Activated CD8-positive, alpha-beta memory T cell treated with anti-CD3 and anti-CD28 coated beads, Interleukin-2, amount 10 ng/mL, durations not matched to agents 7 days and 5 days (primary cell): ENCODE results near the gene CELF2. TPM values are rescaled to one million over a fixed set of nuclear protein-coding genes. Genes with fewer than 3 reads are reported as not detected.

Source experiments
- ATAC-seq: fragments of 150-1000 bp; cut with Tn5 transposase; one replicate; pipeline ENCODE4 v1.10.0; 2021; ENCODE audit warnings: moderate library complexity
- CTCF ChIA-PET: fragments of 350-600 bp; sonication (Branson Sonifier 250); formaldehyde crosslinking; loops from one replicate; lab custom pipeline; 2021; ENCODE audit warnings: antibody characterized with exemption; lab: Charles Lee
- DNase-seq: peaks from one replicate; pipeline ENCODE4 v3.0.0-alpha.2; 2020
- H3K27ac Mint-ChIP-seq: one replicate; pipeline ENCODE4 v1.8.0; 2021; ENCODE audit warnings: mild to moderate bottlenecking, mixed read lengths
- H3K27me3 Mint-ChIP-seq: one replicate; pipeline ENCODE4 v1.8.0; 2021; ENCODE audit warnings: mixed read lengths
- H3K36me3 Mint-ChIP-seq: one replicate; pipeline ENCODE4 v1.8.0; 2021; ENCODE audit warnings: mild to moderate bottlenecking, mixed read lengths
- H3K4me1 Mint-ChIP-seq: one replicate; pipeline ENCODE4 v1.8.0; 2021; ENCODE audit warnings: mixed read lengths
- H3K4me3 Mint-ChIP-seq: one replicate; pipeline ENCODE4 v1.8.0; 2021; ENCODE audit warnings: mild to moderate bottlenecking, moderate library complexity, mixed read lengths
- H3K9me3 Mint-ChIP-seq: one replicate; pipeline ENCODE4 v1.8.0; 2022; ENCODE audit warnings: low read depth, mixed read lengths
- total RNA-seq, 2 experiments: library from RNA; stranded (reverse); gene quantifications; one replicate each; pipeline ENCODE4 v1.2.3, GENCODE V29; 2021

Gene CELF2
- total RNA-seq, 2 experiments from 2014 or later: 205 to 219 TPM

- Mint-ChIP-seq H3K4me3 (no peak overlapping the region), H3K9me3 (no peaks in the 10 kb centered on the region), H3K4me1 (peaks cover 16% of the 10 kb centered on the region), H3K27me3 (peaks cover 6% of the 10 kb centered on the region), H3K36me3 (peaks cover 2% of the 10 kb centered on the region), H3K27ac (no peak overlapping the region)
- ATAC-seq: no peak
- no peak for DNase-seq
- CTCF ChIA-PET: no interaction called here
Observed at GRCh38 chr10:11107948-11108347, 90.3 kb downstream of the CELF2 start.

DNA sequence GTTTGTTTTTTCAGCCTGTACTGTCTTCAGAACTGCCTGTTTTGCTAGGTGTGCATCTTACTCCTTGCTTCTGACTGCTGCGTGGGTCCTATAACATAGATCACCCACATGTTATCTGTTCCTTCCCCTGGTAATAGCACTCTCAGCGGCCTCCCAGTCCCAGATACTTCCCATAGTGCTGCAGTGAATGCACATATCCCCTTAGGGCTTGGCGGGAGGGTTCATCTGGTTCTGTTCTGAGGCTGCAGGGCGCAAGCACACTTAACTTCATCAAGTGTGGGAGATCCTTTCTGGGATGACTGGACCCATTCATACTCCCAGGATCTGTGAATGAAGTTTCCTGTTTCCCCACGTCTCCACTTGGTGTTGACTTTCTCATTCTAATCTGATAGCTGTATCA is 90.7 kb downstream of the CELF2 start:
- Mint-ChIP-seq H3K4me3 (no peak overlapping the region), H3K27me3 (peaks cover 5% of the 10 kb centered on the region), H3K36me3 (peaks cover 2% of the 10 kb centered on the region), H3K27ac (no peak overlapping the region), H3K4me1 (peaks cover 20% of the 10 kb centered on the region), H3K9me3 (no peaks in the 10 kb centered on the region)
- ATAC-seq: no peak
- DNase-seq: no peak
- CTCF ChIA-PET: no interaction called here

DNA sequence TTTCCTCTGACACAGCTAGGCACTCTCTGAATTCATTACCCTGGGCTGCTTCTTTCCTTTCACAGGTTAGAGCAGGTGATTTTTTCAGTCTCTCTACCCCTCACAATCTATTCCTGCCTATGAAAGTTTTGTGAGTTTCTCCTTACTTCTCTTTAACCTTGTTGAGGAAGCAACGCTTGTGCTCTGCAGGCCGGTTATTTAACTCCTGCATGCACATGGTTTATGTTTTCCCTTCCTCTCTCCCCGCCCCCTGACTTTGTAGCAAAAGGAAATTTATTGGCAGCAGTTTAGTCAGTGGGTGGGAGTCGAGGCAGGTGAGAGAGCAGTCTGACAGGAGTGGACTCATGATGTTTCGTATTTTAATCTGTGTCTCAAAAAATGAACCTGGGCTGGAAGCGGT is 91.9 kb downstream of the CELF2 start:
- Mint-ChIP-seq H3K9me3 (no peaks in the 10 kb centered on the region), H3K36me3 (peaks cover 2% of the 10 kb centered on the region), H3K4me1 (peaks cover 18% of the 10 kb centered on the region), H3K27me3 (peaks cover 5% of the 10 kb centered on the region), H3K4me3 (no peak overlapping the region), H3K27ac (no peak overlapping the region)
- CTCF ChIA-PET: no interaction called here
- ATAC-seq: no peak
- no peak for DNase-seq

- Mint-ChIP-seq H3K36me3 (peaks cover 2% of the 10 kb centered on the region), H3K27ac (no peak overlapping the region), H3K27me3 (peaks cover 5% of the 10 kb centered on the region), H3K9me3 (no peaks in the 10 kb centered on the region), H3K4me3 (no peak overlapping the region), H3K4me1 (peaks cover 8% of the 10 kb centered on the region)
- ATAC-seq (no peak), DNase-seq (no peak)
- CTCF ChIA-PET: no interaction called here
Observed at GRCh38 chr10:11110539-11110938, 92.9 kb downstream of the CELF2 start.

DNA sequence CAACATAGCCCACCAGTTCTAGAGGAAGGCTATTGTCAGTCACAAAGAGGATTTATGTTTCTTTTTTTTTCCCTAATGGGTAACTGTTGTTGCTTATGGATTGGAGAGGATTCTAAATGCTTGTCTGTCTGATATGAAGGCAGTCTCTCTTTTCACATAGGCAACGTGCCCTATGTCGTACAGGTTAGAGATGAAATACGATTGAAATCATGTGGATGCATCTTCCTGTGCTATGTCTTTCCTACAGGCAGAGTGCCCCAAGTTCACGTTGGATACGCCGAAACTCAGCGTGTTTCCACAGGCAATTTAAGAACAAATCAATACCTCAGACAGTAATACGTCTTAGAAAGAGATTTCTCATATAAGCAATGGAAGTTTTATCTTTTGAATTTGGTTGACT is 93.8 kb downstream of the CELF2 start:
- H3K27ac Mint-ChIP-seq: no peak overlapping the region
- DNase-seq: no peak
- no peaks in the 10 kb centered on the region for H3K9me3 Mint-ChIP-seq
- ATAC-seq: no peak
- CTCF ChIA-PET: interaction anchor here (1.7 to 2.9 kb wide), 3 partner anchors 14 to 159 kb away, joined by 7 to 38 read pairs (median 8); no protein-coding TSS in a partner anchor
- H3K27me3 Mint-ChIP-seq: peaks cover 5% of the 10 kb centered on the region
- H3K4me3 Mint-ChIP-seq: no peak overlapping the region
- H3K36me3 Mint-ChIP-seq: peaks cover 2% of the 10 kb centered on the region
- H3K4me1 Mint-ChIP-seq: peaks cover 4% of the 10 kb centered on the region

- H3K4me1 Mint-ChIP-seq: peaks cover 4% of the 10 kb centered on the region
- peaks cover 5% of the 10 kb centered on the region for H3K27me3 Mint-ChIP-seq
- peaks cover 2% of the 10 kb centered on the region for H3K36me3 Mint-ChIP-seq
- H3K9me3 Mint-ChIP-seq: no peaks in the 10 kb centered on the region
- no peak overlapping the region for H3K27ac Mint-ChIP-seq
- no peak for ATAC-seq
- CTCF ChIA-PET: interaction anchor here (0.9 to 2.9 kb wide), 9 partner anchors 10 to 158 kb away, joined by 3 to 38 read pairs (median 7); no protein-coding TSS in a partner anchor
- no peak for DNase-seq
- H3K4me3 Mint-ChIP-seq: no peak overlapping the region
Observed at GRCh38 chr10:11112718-11113117, 95.0 kb downstream of the CELF2 start.

- no peak overlapping the region for H3K27ac Mint-ChIP-seq
- peaks cover 2% of the 10 kb centered on the region for H3K36me3 Mint-ChIP-seq
- peaks cover 5% of the 10 kb centered on the region for H3K27me3 Mint-ChIP-seq
- peak; percentile 95 for ATAC-seq
- H3K9me3 Mint-ChIP-seq: no peaks in the 10 kb centered on the region
- no peak for DNase-seq
- peaks cover 4% of the 10 kb centered on the region for H3K4me1 Mint-ChIP-seq
- no peak overlapping the region for H3K4me3 Mint-ChIP-seq
- CTCF ChIA-PET: interaction anchor here (0.6 to 2.9 kb wide), 16 partner anchors 9 to 157 kb away, joined by 3 to 38 read pairs (median 3); no protein-coding TSS in a partner anchor
Observed at GRCh38 chr10:11113156-11113555, 95.5 kb downstream of the CELF2 start.

DNA sequence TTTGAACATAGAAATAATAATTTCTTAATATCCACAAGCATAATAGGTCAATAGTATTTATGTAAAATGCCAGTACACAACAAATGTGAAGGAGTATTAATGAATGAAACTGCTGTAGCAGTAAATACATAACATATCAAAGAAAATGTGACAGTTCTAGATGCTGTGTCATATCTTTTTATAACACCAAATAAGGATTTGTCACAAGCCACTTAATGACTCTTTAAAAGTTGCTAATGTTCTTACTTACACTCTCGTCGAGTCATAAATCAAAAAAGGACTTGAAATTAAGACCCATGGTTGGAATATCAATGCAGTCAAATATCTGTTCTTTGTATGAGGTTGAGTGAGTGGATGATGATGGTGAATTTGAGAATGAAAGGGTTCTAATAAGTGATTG is 96.6 kb downstream of the CELF2 start:
- DNase-seq (no peak), ATAC-seq (no peak)
- Mint-ChIP-seq H3K27me3 (peaks cover 3% of the 10 kb centered on the region), H3K9me3 (no peaks in the 10 kb centered on the region), H3K4me3 (no peak overlapping the region), H3K27ac (no peak overlapping the region), H3K4me1 (peaks cover 4% of the 10 kb centered on the region), H3K36me3 (peaks cover 2% of the 10 kb centered on the region)
- CTCF ChIA-PET: interaction anchor here (0.9 to 2.9 kb wide), 10 partner anchors 11 to 157 kb away, joined by 3 to 38 read pairs (median 4); no protein-coding TSS in a partner anchor

DNA sequence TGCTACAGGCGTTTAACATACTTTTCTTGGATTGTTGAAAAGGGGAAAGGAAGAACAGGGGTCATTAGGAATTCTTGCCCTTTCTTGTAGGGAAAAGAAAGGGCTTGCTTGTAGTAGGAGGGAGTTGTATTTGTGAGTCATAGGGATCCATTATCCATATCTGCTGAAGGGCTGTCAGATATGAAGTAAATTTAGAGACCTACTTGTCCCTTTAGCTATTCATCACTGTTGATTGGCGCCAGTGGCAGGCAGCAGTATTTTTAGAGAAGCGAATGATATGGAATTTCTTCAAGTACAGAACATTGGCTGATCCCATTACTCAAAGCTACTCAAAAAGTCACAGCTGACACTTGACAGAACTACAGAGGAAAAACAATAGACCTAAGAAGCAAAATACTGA is 97.7 kb downstream of the CELF2 start:
- peaks cover 4% of the 10 kb centered on the region for H3K4me1 Mint-ChIP-seq
- ATAC-seq: no peak
- no peak for DNase-seq
- no peaks in the 10 kb centered on the region for H3K36me3 Mint-ChIP-seq
- H3K27me3 Mint-ChIP-seq: peaks cover 1% of the 10 kb centered on the region
- CTCF ChIA-PET: interaction anchor here (1.0 kb wide), 1 partner anchor 300 kb away, joined by 3 read pairs; no protein-coding TSS in a partner anchor
- no peak overlapping the region for H3K27ac Mint-ChIP-seq
- no peak overlapping the region for H3K4me3 Mint-ChIP-seq
- no peaks in the 10 kb centered on the region for H3K9me3 Mint-ChIP-seq

GRCh38 chr10:11116361-11116760 is 98.7 kb downstream of the CELF2 start:
- Mint-ChIP-seq H3K4me1 (peaks cover 4% of the 10 kb centered on the region), H3K27me3 (no peaks in the 10 kb centered on the region), H3K9me3 (no peaks in the 10 kb centered on the region), H3K27ac (no peak overlapping the region), H3K36me3 (no peaks in the 10 kb centered on the region), H3K4me3 (no peak overlapping the region)
- DNase-seq: no peak
- no peak for ATAC-seq
- CTCF ChIA-PET: no interaction called here

DNA sequence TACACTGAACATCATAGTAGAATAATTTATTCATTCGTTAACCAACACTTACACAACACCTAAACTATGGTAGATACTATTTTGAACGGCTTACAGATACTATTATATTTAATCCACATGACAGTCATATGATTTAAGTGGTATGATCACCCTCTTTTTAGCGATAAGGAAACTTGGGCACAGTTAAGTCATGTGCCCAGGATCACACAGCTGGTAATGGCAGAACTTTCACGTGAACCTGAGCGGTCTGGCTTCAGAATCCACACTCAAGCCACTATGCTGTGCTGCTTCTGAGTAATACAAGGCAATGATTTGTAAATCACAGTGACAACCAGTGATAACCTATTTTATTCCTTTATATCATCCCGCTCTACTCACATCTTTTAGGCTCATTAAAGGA is 99.1 kb downstream of the CELF2 start:
- no peak overlapping the region for H3K4me3 Mint-ChIP-seq
- peaks cover 4% of the 10 kb centered on the region for H3K4me1 Mint-ChIP-seq
- H3K9me3 Mint-ChIP-seq: no peaks in the 10 kb centered on the region
- H3K36me3 Mint-ChIP-seq: no peaks in the 10 kb centered on the region
- H3K27ac Mint-ChIP-seq: no peak overlapping the region
- no peak for ATAC-seq
- no peak for DNase-seq
- CTCF ChIA-PET: no interaction called here
- no peaks in the 10 kb centered on the region for H3K27me3 Mint-ChIP-seq

- no peaks in the 10 kb centered on the region for H3K4me1 Mint-ChIP-seq
- DNase-seq: no peak
- ATAC-seq: no peak
- no peak overlapping the region for H3K4me3 Mint-ChIP-seq
- no peaks in the 10 kb centered on the region for H3K9me3 Mint-ChIP-seq
- peaks cover under 1% of the 10 kb centered on the region for H3K36me3 Mint-ChIP-seq
- H3K27me3 Mint-ChIP-seq: no peaks in the 10 kb centered on the region
- H3K27ac Mint-ChIP-seq: no peak overlapping the region
- CTCF ChIA-PET: interaction anchor here (1.2 kb wide), 1 partner anchor 110 kb away, joined by 5 read pairs; no protein-coding TSS in a partner anchor
Observed at GRCh38 chr10:11118686-11119085, 101.0 kb downstream of the CELF2 start.

- CTCF ChIA-PET: interaction anchor here (1.2 kb wide), 2 partner anchors 13 to 150 kb away, joined by 3 read pairs; no protein-coding TSS in a partner anchor
- Mint-ChIP-seq H3K27ac (no peak overlapping the region), H3K27me3 (no peaks in the 10 kb centered on the region), H3K36me3 (peaks cover 5% of the 10 kb centered on the region), H3K9me3 (peaks cover 6% of the 10 kb centered on the region), H3K4me1 (no peaks in the 10 kb centered on the region), H3K4me3 (no peak overlapping the region)
- DNase-seq: no peak
- ATAC-seq: no peak
Observed at GRCh38 chr10:11119843-11120242, 102.2 kb downstream of the CELF2 start.

GRCh38 chr10:11120711-11121110 is 103.0 kb downstream of the CELF2 start:
- CTCF ChIA-PET: interaction anchor here (1.2 kb wide), 2 partner anchors 14 to 149 kb away, joined by 3 read pairs; no protein-coding TSS in a partner anchor
- Mint-ChIP-seq H3K36me3 (peaks cover 7% of the 10 kb centered on the region), H3K4me1 (no peaks in the 10 kb centered on the region), H3K9me3 (peaks cover 6% of the 10 kb centered on the region), H3K4me3 (no peak overlapping the region), H3K27ac (no peak overlapping the region), H3K27me3 (peaks cover 4% of the 10 kb centered on the region)
- ATAC-seq (no peak), DNase-seq (no peak)
